NT2/D1 (cell line): ENCODE data around the gene PLXNA4.

Experiments
- YY1 ChIP-seq: IDR thresholded peaks from 2 replicates; pipeline ENCODE4 v1.6.1; 2011; ENCODE audit not compliant: insufficient read length, insufficient read depth
- ZNF274 ChIP-seq: IDR thresholded peaks from 2 replicates; pipeline ENCODE4 v1.6.1; 2011; ENCODE audit warnings: mild to moderate bottlenecking, low read depth, low read length

DNA sequence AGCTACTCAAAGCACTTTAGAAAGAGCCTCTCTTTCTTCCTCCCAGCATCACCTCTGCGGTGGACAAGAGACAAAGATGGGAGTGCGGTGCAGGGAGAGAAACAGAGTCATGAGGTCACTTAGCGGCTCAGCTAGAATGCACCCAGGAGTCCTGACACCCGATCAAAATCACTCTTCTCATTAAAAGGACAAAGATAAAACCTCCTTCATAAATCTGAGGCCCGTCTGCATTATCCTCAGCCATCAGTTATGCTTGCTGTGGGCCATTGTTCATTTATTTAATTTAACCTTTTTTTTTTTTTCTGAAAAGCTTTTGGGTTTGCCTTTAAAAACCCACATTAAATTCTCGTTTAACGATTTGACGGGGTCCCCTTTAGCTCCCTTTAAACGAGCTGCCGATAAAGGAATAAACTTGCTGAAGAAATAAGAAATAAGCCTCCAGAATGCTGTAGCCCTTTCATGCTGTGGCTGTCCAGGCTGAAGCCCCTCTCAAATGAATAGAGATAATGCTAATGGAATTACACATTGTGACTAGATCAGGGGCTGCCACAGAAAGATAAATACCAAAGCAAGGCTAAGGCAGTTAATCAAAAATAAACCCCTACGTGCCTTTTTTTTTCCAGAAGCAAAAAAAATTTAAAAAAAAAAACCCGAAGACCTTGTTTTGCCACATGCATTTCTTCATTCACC lies 16.1 kb upstream of the PLXNA4 start:
- TF ChIP-seq YY1 = no peak
- TF ChIP-seq ZNF274 = no peak
